Kidney epithelial cell (primary cell): Measurements from ENCODE around the gene GREB1. TPM values are rescaled to one million over a fixed set of nuclear protein-coding genes. Genes with fewer than 3 reads are reported as not detected.

Experiments
- DNase-seq: peaks from one replicate; pipeline ENCODE4 v3.0.0-alpha.2; 2010; ENCODE audit warnings: low read depth
- H3K27me3 ChIP-seq: 2 replicates; pipeline ENCODE4 v1.6.0; 2011; ENCODE audit warnings: low read length; ENCODE audit not compliant: control insufficient read depth, insufficient read depth
- H3K36me3 ChIP-seq: 2 replicates; pipeline ENCODE4 v1.5.1; 2011; ENCODE audit warnings: low read length; ENCODE audit not compliant: control insufficient read depth, insufficient read depth
- H3K4me3 ChIP-seq: 2 replicates; pipeline ENCODE4 v1.5.1; 2011; ENCODE audit warnings: low read depth, mild to moderate bottlenecking, control low read depth, low read length
- CTCF ChIP-seq: IDR thresholded peaks from 2 replicates; pipeline ENCODE4 v1.5.1; 2011; ENCODE audit warnings: mild to moderate bottlenecking, moderate library complexity, low read length, control low read depth, inconsistent platforms; ENCODE audit not compliant: insufficient read depth, poor library complexity, severe bottlenecking
- total RNA-seq: library from RNA; depleted of rRNA; stranded (reverse); fragments of >200 nt; gene quantifications from 2 replicates; pipeline ENCODE4 v1.2.3, GENCODE V29; 2015

The GREB1 gene
- total RNA-seq, 1 donor from 2014 or later: 2.8 TPM

GRCh38 chr2:11680182-11680900 lies 146.5 kb downstream of the GREB1 start:
- DNase-seq: no peak
- H3K27me3 ChIP-seq: peaks cover 42% of the 10 kb centered on the region
- no peaks in the 10 kb centered on the region for H3K36me3 ChIP-seq
- H3K4me3 ChIP-seq: no peak overlapping the region
- TF ChIP-seq CTCF: no peak

GRCh38 chr2:11680901-11681721 lies 147.3 kb downstream of the GREB1 start:
- no peak for DNase-seq
- TF ChIP-seq CTCF: no peak
- peaks cover 39% of the 10 kb centered on the region for H3K27me3 ChIP-seq

GRCh38 chr2:11681722-11682589 lies 148.1 kb downstream of the GREB1 start:
- no peaks in the 10 kb centered on the region for H3K36me3 ChIP-seq
- peaks cover 31% of the 10 kb centered on the region for H3K27me3 ChIP-seq
- peak; percentile 85 for TF ChIP-seq CTCF
- H3K4me3 ChIP-seq: no peak overlapping the region
- DNase-seq: no peak

More at GRCh38 chr2:11680901-11681721, 147.3 kb downstream of the GREB1 start:
- Histone ChIP-seq H3K4me3 (no peak overlapping the region), H3K36me3 (no peaks in the 10 kb centered on the region)

GRCh38 chr2:11682590-11682915 lies 148.7 kb downstream of the GREB1 start:
- DNase-seq: no peak
- TF ChIP-seq CTCF: no peak
- Histone ChIP-seq H3K4me3 (no peak overlapping the region), H3K27me3 (peaks cover 25% of the 10 kb centered on the region), H3K36me3 (no peaks in the 10 kb centered on the region)

GRCh38 chr2:11683476-11683875 lies 149.6 kb downstream of the GREB1 start:
- no peak for DNase-seq
- Histone ChIP-seq H3K36me3 (no peaks in the 10 kb centered on the region), H3K27me3 (peaks cover 17% of the 10 kb centered on the region), H3K4me3 (no peak overlapping the region)
- no peak for TF ChIP-seq CTCF
